T-cell (primary cell): ENCODE measurements around the gene OSBPL1A. TPM values are rescaled to one million over a fixed set of nuclear protein-coding genes. Genes with fewer than 3 reads are reported as not detected.

Source experiments
- ATAC-seq, 4 experiments: fragments of 200-7000 bp in 3 of 4; fragments of 150-1000 bp in 1 of 4; cut with Tn5 transposase; replicated peaks in 1 of 4; 1 replicate in 3 of 4; 2 replicates in 1 of 4; pipeline ENCODE4 v1.10.0; 2021; ENCODE audit warnings: moderate library complexity in 3 of 4, mild to moderate bottlenecking in 2 of 4, moderate number of reproducible peaks in 1 of 4
- CTCF ChIA-PET, 2 donors: fragments of 300-600 bp; sonication (Branson Sonifier 250); formaldehyde crosslinking; loops; one replicate each; lab custom pipeline; 2022; ENCODE audit warnings: antibody characterized with exemption in 2 of 2; lab: Charles Lee
- POLR2A ChIA-PET, 2 donors: fragments of 300-600 bp; sonication (Branson Sonifier 250); formaldehyde crosslinking; loops; one replicate each; lab custom pipeline; 2022; ENCODE audit warnings: antibody characterized with exemption in 2 of 2; lab: Charles Lee
- DNase-seq, 35 experiments: peaks; one replicate each; pipeline versions ENCODE4 v3.0.0 to v3.0.0-alpha.2; 2013 to 2023
- H3K27ac ChIP-seq: one replicate; pipeline ENCODE4 v1.5.1; 2013; ENCODE audit warnings: low read length
- H3K27me3 ChIP-seq, 2 experiments: replicated peaks in 1 of 2; 1 replicate in 1 of 2; 2 replicates in 1 of 2; pipeline versions ENCODE4 v1.6.1 to v1.7.0; 2013; ENCODE audit warnings: low read length in 1 of 2, mixed read lengths in 1 of 2; ENCODE audit not compliant: control insufficient read depth in 2 of 2, insufficient read depth in 2 of 2; ENCODE audit errors: extremely low read depth in 1 of 2
- H3K36me3 ChIP-seq, 2 donors: 1 replicate in 1 of 2; 2 replicates in 1 of 2; pipeline versions ENCODE4 v1.6.1 to v1.7.0; 2013; ENCODE audit warnings: low read length in 1 of 2; ENCODE audit not compliant: control insufficient read depth in 2 of 2, insufficient read depth in 1 of 2; ENCODE audit errors: extremely low read depth in 1 of 2
- H3K4me1 ChIP-seq, 2 experiments: 1 replicate in 1 of 2; 2 replicates in 1 of 2; pipeline versions ENCODE4 v1.6.1 to v1.7.0; 2013; ENCODE audit warnings: low read length in 2 of 2, mixed read lengths in 1 of 2; ENCODE audit not compliant: insufficient read depth in 2 of 2, control insufficient read depth in 1 of 2; ENCODE audit errors: extremely low read depth in 1 of 2
- H3K4me3 ChIP-seq, 2 donors: 1 replicate in 1 of 2; 2 replicates in 1 of 2; pipeline versions ENCODE4 v1.5.1 to v1.7.0; 2013; ENCODE audit warnings: mild to moderate bottlenecking in 2 of 2, low read length in 1 of 2, moderate library complexity in 1 of 2; ENCODE audit not compliant: control insufficient read depth in 1 of 2; ENCODE audit errors: extremely low read depth in 1 of 2
- H3K9me3 ChIP-seq: 2 replicates; pipeline ENCODE4 v1.7.0; 2013
- H3K27ac Mint-ChIP-seq, 2 donors: one replicate each; pipeline ENCODE4 v1.8.0; 2020 to 2021; ENCODE audit warnings: mild to moderate bottlenecking in 2 of 2, mixed read lengths in 2 of 2
- H3K27me3 Mint-ChIP-seq, 2 donors: one replicate each; pipeline ENCODE4 v1.8.0; 2021 to 2022; ENCODE audit warnings: mixed read lengths in 2 of 2
- H3K36me3 Mint-ChIP-seq: one replicate; pipeline ENCODE4 v1.8.0; 2021; ENCODE audit warnings: mixed read lengths
- H3K4me1 Mint-ChIP-seq, 3 donors: one replicate each; pipeline ENCODE4 v1.8.0; 2020 to 2022; ENCODE audit warnings: mixed read lengths in 3 of 3, mild to moderate bottlenecking in 1 of 3
- H3K4me3 Mint-ChIP-seq, 3 donors: one replicate each; pipeline ENCODE4 v1.8.0; 2020 to 2022; ENCODE audit warnings: mild to moderate bottlenecking in 3 of 3, mixed read lengths in 3 of 3, moderate library complexity in 3 of 3
- H3K9me3 Mint-ChIP-seq, 3 donors: one replicate each; pipeline ENCODE4 v1.8.0; 2020 to 2022; ENCODE audit warnings: mixed read lengths in 3 of 3
- WGBS: methylation state at CpG from one replicate; pipeline ENCODE4 v1.1.5; 2013; ENCODE audit warnings: missing lambda C conversion rate; ENCODE audit not compliant: insufficient coverage; 5-methylcytosine and 5-hydroxymethylcytosine counted together
- total RNA-seq, 35 experiments: library from RNA in 6 of 35; stranded (reverse) in 6 of 35; fragments of 120-200 nt in 1 of 35; gene quantifications; one replicate each; pipeline versions ENCODE4 v1.2.1 to v1.2.4 and lab custom pipeline; 2013 to 2026

Gene OSBPL1A
- total RNA-seq, 5 donors from 2014 or later (not counting 1 experiment from before 2014, with no cell fraction given): 3.3 to 6.4 (median 4.0) TPM

DNA sequence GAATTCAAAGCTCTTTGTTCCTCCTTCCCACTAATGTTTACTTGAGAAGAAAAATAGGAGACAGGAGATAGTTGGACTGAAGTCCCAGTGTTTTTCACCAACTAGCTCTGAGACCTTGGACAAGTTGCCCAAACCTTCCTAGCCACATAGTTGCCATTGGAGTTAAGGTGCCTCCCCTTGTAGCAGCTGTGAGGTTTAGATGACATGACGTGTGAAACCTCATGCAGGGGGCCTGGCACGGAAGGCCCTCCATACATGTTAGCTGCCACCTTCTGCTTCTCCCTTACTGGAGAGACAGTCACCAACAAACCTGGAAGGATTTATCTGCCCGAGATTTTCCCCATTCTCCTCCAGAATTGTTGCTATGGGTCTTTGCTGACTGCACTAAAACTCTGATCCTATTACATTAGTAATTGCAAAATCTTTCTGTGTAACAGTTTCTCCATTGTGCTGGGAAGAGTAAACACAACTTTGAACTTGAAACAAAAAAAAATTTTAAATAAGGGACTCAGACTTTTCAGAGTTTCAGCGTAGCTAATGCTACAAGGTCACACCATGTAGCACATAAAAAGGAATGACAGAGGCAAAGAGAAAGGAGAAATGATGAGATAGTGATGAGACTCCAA lies 282.6 kb downstream of the OSBPL1A start:
- peak in 1 of 35 experiments; percentile 19 for DNase-seq
- WGBS: 100% methylated on average over 1 of the region's 4 CpGs
- ChIA-PET POLR2A (interaction anchor here in 1 of 2 donors (0.5 kb wide), 1 partner anchor 94 kb away, joined by 3 read pairs; no protein-coding TSS in a partner anchor), CTCF (interaction anchor here (0.5 to 1.6 kb wide), 5 partner anchors 10 to 772 kb away, joined by 3 read pairs; no protein-coding TSS in a partner anchor)
- Mint-ChIP-seq H3K4me3 (no peak overlapping the region), H3K27me3 (no peaks in the 10 kb centered on the region), H3K36me3 (peaks cover 59% of the 10 kb centered on the region), H3K27ac (peak overlapping the region; percentile 79 to 84), H3K4me1 (peaks cover 41 to 48% (median 46%) of the 10 kb centered on the region in 3 donors), H3K9me3 (no peaks in the 10 kb centered on the region)
- H3K36me3 ChIP-seq: peaks cover 4 to 56% of the 10 kb centered on the region in 2 donors
- H3K4me1 ChIP-seq: peaks cover 4 to 8% of the 10 kb centered on the region in 2 experiments
- H3K9me3 ChIP-seq: no peaks in the 10 kb centered on the region
- peak overlapping the region; percentile 12 for H3K27ac ChIP-seq
- H3K4me3 ChIP-seq: no peak overlapping the region
- H3K27me3 ChIP-seq: no peaks in the 10 kb centered on the region
- ATAC-seq: no peak

DNA sequence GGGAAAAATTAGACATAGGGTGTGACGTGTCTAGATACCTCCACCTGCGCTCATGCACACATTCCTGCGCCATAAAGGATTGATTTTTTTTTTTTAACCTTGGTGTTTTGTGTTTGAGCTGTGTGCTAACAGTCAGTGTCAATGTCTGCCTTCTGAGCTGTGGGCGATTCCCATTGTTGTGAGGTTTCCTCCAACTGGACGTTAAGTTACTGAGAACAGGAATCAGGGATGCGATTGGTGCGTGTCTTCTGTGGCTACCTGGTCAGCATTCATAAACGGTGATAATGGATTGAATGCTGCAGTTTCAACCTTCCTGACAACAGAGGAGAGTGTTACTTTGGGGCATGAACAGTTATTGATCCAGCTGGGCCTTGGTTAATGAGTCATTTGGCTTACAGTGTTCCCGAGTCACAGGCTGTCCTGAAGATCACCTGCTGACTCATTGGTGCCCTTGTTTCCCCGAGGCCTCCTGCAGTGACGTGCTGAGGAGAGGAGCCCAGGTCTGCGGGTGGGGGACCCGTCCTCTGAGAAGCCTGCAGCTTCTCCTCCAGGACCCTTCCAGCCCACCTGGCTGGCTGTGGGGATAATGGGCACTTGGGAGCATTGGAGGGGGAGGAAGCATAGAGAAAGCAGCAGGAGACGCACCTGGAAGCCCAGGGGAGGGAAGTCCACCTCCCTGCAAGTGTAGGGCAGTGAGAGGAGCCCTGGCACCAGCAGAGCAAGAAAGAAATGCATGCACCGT lies 284.6 kb downstream of the OSBPL1A start:
- ATAC-seq (no peak), DNase-seq (no peak)
- POLR2A ChIA-PET: no interaction called here
- H3K36me3 Mint-ChIP-seq: peaks cover 46% of the 10 kb centered on the region
- H3K9me3 ChIP-seq: no peaks in the 10 kb centered on the region
- H3K27ac ChIP-seq: no peak overlapping the region
- H3K4me1 Mint-ChIP-seq: peaks cover 35 to 41% (median 40%) of the 10 kb centered on the region in 3 donors
- CTCF ChIA-PET: interaction anchor here in 1 of 2 donors (1.6 kb wide), 1 partner anchor 9 kb away, joined by 3 read pairs; no protein-coding TSS in a partner anchor
- no peak overlapping the region for H3K4me3 Mint-ChIP-seq
- H3K27me3 ChIP-seq: no peaks in the 10 kb centered on the region
- H3K27me3 Mint-ChIP-seq: no peaks in the 10 kb centered on the region
- H3K36me3 ChIP-seq: peaks cover 4 to 52% of the 10 kb centered on the region in 2 donors
- H3K4me1 ChIP-seq: peaks cover 2 to 5% of the 10 kb centered on the region in 2 experiments
- 85% methylated on average over 14 of the region's 15 CpGs for WGBS
- H3K9me3 Mint-ChIP-seq: no peaks in the 10 kb centered on the region
- H3K27ac Mint-ChIP-seq: peak overlapping the region; percentile 59 to 74
- no peak overlapping the region for H3K4me3 ChIP-seq

GRCh38 chr18:24112464-24112863 lies 285.2 kb downstream of the OSBPL1A start:
- 81% methylated on average over 3 of the region's 4 CpGs for WGBS
- Mint-ChIP-seq H3K4me3 (no peak overlapping the region), H3K36me3 (peaks cover 43% of the 10 kb centered on the region)

More at GRCh38 chr18:24112464-24112863, 285.2 kb downstream of the OSBPL1A start:
- no peak overlapping the region for H3K4me3 ChIP-seq
- ChIA-PET POLR2A (no interaction called here), CTCF (interaction anchor here in 1 of 2 donors (0.7 kb wide), 1 partner anchor 37 kb away, joined by 3 read pairs; no protein-coding TSS in a partner anchor)
- H3K9me3 Mint-ChIP-seq: no peaks in the 10 kb centered on the region
- H3K27me3 ChIP-seq: no peaks in the 10 kb centered on the region
- H3K36me3 ChIP-seq: peaks cover 4 to 48% of the 10 kb centered on the region in 2 donors
- H3K27me3 Mint-ChIP-seq: no peaks in the 10 kb centered on the region
- H3K4me1 Mint-ChIP-seq: peaks cover 39 to 44% (median 41%) of the 10 kb centered on the region in 3 donors
- H3K27ac Mint-ChIP-seq: peak overlapping the region; percentile 59 to 69
- no peaks in the 10 kb centered on the region for H3K9me3 ChIP-seq
- no peak for ATAC-seq
- H3K4me1 ChIP-seq: peaks cover 2 to 5% of the 10 kb centered on the region in 2 experiments
- no peak for DNase-seq
- H3K27ac ChIP-seq: no peak overlapping the region

Other genes starting within 250 kb of the OSBPL1A start
- 10 to 100 TPM; 10.5 to 17.4 (median 15.8) TPM for gene IMPACT, start 28.8 kb upstream of the OSBPL1A start, total RNA-seq
- gene HRH4, start 62.8 kb upstream of the OSBPL1A start, total RNA-seq: 1 to 10 TPM in 2 of 5 donors, under 1 TPM in 3; 0.43 to 2.7 (median 0.86) TPM